ENCODE measurements around the gene SOAT2.

Gene SOAT2

GRCh38 chr12:53102883-53103807 lies at the start of gene SOAT2:
TSS of gene SOAT2 (plus strand) at chr12:53103486. CDS start at chr12:53103578, 92 bp downstream.
- no peak for FAIRE-seq

- FAIRE-seq, result no peak
These were observed 49.0 kb upstream of the SOAT2 start for GRCh38 chr12:53054112-53054878.

DNA sequence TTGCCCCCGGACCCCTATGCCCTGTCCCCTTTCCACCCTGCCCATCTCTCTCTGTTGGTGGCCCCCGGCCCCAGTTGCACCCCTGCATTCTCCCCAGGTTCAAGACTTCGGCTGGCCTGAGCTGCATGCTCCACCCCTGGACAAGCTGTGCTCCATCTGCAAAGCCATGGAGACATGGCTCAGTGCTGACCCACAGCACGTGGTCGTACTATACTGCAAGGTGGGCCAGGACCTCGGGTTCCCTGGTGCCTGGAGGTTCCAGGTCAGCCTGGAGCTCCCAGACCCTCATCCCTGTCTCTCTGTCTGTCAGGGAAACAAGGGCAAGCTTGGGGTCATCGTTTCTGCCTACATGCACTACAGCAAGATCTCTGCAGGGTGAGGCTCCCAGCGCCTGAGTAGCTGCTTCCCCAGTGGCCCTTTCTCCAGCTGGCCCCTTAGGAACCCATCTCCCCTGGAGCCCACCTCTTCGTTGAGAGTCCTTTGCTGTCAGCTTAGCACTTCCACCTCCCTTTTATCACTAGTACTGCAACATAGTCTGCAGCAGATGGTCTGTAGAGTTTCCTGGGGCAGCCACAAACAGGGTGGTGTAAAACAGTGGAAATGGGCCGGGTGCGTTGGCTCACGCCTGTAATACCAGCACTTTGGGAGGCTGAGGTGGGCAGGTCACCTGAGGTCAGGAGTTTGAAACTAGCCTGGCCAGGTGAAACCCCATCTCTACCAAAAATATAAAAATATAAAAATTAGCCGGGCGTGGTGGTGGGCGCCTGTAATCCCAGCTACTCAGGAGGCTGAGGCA lies 47.6 kb upstream of the SOAT2 start:
- no peak for FAIRE-seq

- no peak for FAIRE-seq
These were observed 47.0 kb upstream of the SOAT2 start for GRCh38 chr12:53056296-53056695.

GRCh38 chr12:53056901-53057300 lies 46.4 kb upstream of the SOAT2 start:
- no peak for FAIRE-seq

DNA sequence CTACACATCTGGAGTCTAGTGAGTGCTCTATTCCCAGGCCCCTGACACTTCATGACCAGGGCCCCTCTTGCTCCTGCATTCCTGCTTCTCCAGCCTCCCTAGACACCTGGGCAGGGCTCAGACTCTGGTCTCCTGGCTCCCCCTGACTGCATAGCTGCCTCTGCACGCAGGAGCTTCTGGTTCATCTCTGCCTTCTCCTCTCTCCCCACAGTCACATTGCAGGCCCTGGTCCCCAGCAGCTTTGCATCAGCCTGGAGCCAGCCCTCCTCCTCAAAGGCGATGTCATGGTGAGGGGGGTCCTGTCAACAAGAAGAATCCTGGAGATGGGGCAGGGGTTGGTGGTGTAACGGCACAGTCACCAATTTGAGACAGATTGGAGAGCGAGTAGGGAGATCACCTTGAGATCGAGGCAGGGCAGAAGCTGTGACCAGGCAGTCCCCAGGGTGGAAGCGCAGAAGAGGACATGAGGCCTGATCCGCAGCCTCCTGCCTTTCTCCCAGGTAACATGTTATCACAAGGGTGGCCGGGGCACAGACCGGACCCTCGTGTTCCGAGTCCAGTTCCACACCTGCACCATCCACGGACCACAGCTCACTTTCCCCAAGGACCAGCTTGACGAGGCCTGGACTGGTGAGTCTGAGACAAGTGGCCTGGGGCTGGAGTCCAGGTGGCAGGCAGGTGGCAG lies 45.3 kb upstream of the SOAT2 start:
- FAIRE-seq, result no peak

DNA sequence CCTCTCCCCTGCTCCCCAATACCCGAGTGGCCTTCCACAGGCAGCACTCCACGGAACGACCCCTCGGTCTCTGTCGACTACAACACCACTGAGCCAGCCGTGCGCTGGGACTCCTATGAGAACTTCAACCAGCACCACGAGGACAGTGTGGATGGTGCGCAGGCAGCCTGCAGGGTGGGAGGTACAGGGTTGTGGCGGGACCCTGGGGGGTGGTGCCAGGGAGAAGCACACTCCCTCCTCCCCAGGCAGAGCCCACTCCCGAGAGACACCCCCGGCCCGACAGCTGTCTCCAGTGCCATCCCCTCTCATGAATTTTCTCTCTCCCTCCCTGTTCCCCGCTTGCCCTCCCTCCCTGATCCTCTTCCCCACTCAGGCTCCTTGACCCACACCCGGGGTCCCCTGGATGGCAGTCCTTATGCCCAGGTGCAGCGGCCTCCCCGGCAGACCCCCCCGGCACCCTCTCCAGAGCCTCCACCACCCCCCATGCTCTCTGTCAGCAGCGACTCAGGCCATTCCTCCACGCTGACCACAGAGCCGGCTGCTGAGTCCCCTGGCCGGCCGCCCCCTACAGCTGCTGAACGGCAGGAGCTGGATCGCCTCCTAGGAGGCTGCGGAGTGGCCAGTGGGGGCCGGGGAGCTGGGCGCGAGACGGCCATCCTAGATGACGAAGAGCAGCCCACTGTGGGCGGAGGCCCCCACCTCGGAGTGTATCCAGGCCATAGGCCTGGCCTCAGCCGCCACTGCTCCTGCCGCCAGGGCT lies 44.4 kb upstream of the SOAT2 start:
- FAIRE-seq, result no peak

DNA sequence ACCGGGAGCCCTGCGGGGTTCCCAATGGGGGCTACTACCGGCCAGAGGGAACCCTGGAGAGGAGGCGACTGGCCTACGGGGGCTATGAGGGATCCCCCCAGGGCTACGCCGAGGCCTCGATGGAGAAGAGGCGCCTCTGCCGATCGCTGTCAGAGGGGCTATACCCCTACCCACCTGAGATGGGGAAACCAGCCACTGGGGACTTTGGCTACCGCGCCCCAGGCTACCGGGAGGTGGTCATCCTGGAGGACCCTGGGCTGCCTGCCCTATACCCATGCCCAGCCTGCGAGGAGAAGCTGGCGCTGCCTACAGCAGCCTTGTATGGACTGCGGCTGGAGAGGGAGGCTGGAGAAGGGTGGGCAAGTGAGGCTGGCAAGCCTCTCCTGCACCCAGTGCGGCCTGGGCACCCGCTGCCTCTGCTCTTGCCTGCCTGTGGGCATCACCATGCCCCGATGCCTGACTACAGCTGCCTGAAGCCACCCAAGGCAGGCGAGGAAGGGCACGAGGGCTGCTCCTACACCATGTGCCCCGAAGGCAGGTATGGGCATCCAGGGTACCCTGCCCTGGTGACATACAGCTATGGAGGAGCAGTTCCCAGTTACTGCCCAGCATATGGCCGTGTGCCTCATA lies 43.7 kb upstream of the SOAT2 start:
- FAIRE-seq, result no peak

GRCh38 chr12:53060064-53060720 lies 43.1 kb upstream of the SOAT2 start:
- no peak for FAIRE-seq

DNA sequence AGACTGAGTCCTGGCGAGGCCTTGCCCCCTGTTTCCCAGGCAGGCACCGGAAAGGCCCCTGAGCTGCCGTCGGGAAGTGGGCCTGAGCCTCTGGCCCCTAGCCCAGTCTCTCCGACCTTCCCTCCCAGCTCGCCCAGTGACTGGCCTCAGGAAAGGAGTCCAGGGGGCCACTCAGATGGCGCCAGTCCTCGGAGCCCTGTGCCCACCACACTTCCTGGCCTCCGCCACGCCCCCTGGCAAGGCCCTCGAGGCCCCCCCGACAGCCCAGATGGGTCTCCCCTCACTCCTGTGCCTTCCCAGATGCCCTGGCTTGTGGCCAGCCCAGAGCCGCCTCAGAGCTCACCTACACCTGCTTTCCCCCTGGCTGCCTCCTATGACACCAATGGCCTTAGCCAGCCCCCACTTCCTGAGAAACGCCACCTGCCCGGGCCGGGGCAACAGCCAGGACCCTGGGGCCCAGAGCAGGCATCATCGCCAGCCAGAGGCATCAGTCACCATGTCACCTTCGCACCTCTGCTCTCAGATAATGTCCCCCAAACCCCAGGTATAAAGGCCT lies 42.5 kb upstream of the SOAT2 start:
- FAIRE-seq, result no peak

- no peak for FAIRE-seq
These were observed 41.8 kb upstream of the SOAT2 start for GRCh38 chr12:53061404-53062010.

DNA sequence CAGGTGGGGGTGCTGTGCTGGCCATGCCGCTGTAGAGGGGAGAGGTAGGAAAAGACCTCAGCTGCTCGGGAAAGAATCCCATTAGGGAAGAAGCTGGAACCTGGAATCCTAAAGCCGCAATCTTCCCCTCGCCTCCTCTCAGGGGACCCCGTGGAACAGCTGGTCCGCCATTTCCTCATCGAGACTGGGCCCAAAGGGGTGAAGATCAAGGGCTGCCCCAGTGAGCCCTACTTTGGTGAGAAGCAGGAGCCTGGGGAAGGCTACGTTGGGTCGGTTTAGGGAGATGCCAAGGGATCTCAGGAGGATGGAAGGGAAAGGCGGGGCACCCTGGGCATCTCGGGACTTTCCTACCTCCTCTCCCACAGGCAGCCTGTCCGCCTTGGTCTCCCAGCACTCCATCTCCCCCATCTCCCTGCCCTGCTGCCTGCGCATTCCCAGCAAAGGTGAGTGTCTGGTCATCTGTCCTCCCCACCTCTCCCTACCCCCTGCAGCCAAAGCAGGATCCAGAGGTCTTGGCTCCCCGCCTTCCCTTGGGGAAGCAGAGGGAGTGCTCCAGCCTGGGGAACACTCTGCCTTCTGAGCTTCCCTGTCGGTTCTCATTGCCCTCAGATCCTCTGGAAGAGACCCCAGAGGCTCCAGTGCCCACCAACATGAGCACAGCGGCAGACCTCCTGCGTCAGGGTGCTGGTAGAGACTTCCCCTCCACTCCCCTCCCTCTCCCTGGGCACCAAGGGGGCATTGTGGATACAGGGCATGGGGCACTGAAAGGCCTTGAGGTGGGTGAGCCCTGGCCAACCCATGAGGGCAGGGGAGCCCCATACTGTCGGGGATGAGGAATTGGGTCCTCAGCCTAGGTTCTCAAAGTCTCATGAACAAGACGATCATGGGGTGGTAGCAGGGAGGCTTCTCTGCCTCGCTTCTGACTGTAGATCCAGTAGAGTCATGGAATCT lies 41.0 kb upstream of the SOAT2 start:
- FAIRE-seq, result no peak

DNA sequence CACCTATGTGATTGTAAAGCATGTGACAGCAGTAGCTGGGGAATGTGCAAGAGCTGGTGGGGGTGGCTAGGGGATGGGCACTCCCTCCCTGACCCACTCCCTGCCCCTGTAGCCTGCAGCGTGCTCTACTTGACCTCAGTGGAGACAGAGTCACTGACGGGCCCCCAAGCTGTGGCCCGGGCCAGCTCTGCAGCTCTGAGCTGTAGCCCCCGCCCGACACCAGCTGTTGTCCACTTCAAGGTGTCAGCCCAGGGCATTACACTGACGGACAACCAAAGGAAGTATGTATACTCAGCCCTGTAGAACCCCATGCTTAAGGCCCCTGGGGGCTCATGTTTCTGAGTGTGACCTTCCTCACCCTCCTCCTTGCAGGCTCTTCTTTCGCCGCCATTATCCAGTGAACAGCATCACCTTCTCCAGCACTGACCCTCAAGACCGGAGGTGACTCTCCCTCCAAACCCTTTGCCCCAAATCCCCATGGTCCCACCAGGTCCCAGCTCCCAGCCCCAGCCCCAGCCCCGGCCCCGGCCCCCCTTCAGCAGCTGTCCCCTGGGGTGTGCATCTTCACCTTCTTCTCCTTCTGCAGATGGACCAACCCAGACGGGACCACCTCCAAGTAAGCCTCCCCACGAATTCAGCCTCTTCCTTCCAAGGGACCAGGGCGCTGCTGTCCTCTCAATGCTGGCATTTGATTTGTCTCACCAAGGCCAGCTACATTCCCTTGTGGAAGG lies 40.1 kb upstream of the SOAT2 start:
- no peak for FAIRE-seq

DNA sequence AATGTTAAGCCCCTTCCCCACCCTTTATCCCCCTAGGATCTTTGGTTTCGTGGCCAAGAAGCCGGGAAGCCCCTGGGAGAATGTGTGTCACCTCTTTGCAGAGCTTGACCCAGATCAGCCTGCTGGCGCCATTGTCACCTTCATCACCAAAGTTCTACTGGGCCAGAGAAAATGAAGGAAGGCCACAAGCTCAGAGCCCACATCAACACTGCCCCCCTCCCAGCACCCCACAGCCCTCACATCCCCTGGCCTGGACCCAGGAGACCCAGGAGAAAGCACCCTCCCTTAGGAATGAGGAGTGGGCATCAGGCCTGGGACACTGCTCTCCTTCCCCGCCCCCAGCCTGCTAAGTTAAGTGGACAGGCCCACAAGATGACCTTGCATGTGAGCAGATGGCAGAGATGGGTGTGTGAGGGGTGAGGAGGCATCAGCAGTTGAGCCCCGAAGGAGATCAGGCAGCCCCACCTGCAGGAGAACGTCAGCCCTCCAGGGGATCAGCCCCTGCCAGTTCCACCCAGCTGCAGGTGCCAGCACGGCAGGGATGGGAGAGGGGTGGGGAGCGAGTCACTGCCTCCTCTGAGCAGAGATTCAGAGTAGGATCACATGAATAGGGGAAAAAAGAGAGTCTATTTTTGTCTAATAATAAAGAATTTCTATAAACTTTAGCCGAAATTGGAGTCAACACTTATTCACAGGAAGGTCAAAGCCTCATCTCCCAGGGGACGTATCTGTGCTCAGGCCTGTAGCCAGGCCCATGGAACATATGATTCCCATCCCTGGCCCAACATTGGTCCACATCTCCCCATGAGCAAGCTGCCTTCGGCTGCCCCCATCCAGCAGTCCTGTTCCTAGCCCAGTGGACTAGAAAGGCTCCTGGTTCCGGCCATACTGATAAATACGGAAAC lies 39.3 kb upstream of the SOAT2 start:
- no peak for FAIRE-seq

- FAIRE-seq, result no peak
These were observed 38.5 kb upstream of the SOAT2 start for GRCh38 chr12:53064613-53065436.

- FAIRE-seq, result no peak
These were observed 37.8 kb upstream of the SOAT2 start for GRCh38 chr12:53065470-53065869.

Data from TTC549 (cell line).